HEK293 (cell line): ENCODE measurements around the gene LAPTM4A.
A peak's percentile ranks its signal among the peaks of the same experiment; 100 is the strongest.

Experiments
- CTCF ChIA-PET: fragments of 350-600 bp; formaldehyde crosslinking; extraction: SDS; loops from one replicate; lab custom pipeline; 2021; ENCODE audit warnings: antibody characterized with exemption; lab: Yijun Ruan, JAX
- POLR2A ChIA-PET: fragments of 300-600 bp; formaldehyde crosslinking; extraction: SDS; loops from one replicate; lab custom pipeline; 2020; ENCODE audit warnings: antibody characterized with exemption, inconsistent platforms; lab: Yijun Ruan, JAX
- H3K27ac ChIP-seq: fragments of 200-500 bp; sonication (Bioruptor generic); 2 replicates; pipeline ENCODE4 v1.5.1; 2014; ENCODE audit warnings: low read depth, low read length, control low read depth, inconsistent platforms; ENCODE audit errors: extremely low read depth
- H3K36me3 ChIP-seq, 2 experiments: fragments of 200-500 bp in 1 of 2; sonication (Bioruptor generic) in 1 of 2; 1 replicate in 1 of 2; 2 replicates in 1 of 2; pipeline ENCODE4 v1.5.1; 2014 to 2017; ENCODE audit warnings: inconsistent platforms in 2 of 2, low read length in 2 of 2; ENCODE audit not compliant: control insufficient read depth in 2 of 2, insufficient read depth in 1 of 2
- H3K4me1 ChIP-seq: fragments of 200-500 bp; sonication (Bioruptor generic); 2 replicates; pipeline ENCODE4 v1.5.1; 2014; ENCODE audit warnings: mild to moderate bottlenecking, low read length, inconsistent platforms; ENCODE audit not compliant: control insufficient read depth, insufficient read depth
- H3K4me3 ChIP-seq: 2 replicates; pipeline ENCODE4 v1.5.1; 2011; ENCODE audit warnings: low read depth, mild to moderate bottlenecking, control low read depth, low read length, moderate library complexity
- H3K9me3 ChIP-seq: fragments of 200-500 bp; sonication (Bioruptor generic); 2 replicates; pipeline ENCODE4 v1.5.1; 2014; ENCODE audit warnings: low read depth, low read length, inconsistent platforms; ENCODE audit not compliant: control insufficient read depth, insufficient read depth
- SP7 ChIP-seq: fragments of 450-650 bp; formaldehyde crosslinking; IDR thresholded peaks from 2 replicates; pipeline ENCODE4 v1.5.1; 2016; ENCODE audit warnings: missing biosample characterization, missing genetic modification characterization
- WT1 ChIP-seq: fragments of 450-650 bp; formaldehyde crosslinking; IDR thresholded peaks from 2 replicates; pipeline ENCODE4 v1.5.1; 2016; ENCODE audit warnings: missing biosample characterization, missing genetic modification characterization
- ZNF155 ChIP-seq: fragments of 450-650 bp; formaldehyde crosslinking; IDR thresholded peaks from 2 replicates; pipeline ENCODE4 v1.5.1; 2016; ENCODE audit warnings: missing biosample characterization, missing genetic modification characterization
- ZNF24 ChIP-seq: fragments of 450-650 bp; formaldehyde crosslinking; IDR thresholded peaks from 2 replicates; pipeline ENCODE4 v1.5.1; 2016; ENCODE audit warnings: missing biosample characterization, missing genetic modification characterization
- ZNF335 ChIP-seq: fragments of 450-650 bp; formaldehyde crosslinking; conservative IDR thresholded peaks from 2 replicates; pipeline ENCODE4 v1.5.1; 2016; ENCODE audit warnings: missing biosample characterization, missing genetic modification characterization
- ZNF341 ChIP-seq: fragments of 450-650 bp; formaldehyde crosslinking; IDR thresholded peaks from 2 replicates; pipeline ENCODE4; 2016; ENCODE audit warnings: low read depth, missing biosample characterization, missing genetic modification characterization
- ZNF350 ChIP-seq: fragments of 450-650 bp; formaldehyde crosslinking; IDR thresholded peaks from 2 replicates; pipeline ENCODE4 v1.5.0; 2017; ENCODE audit warnings: missing biosample characterization, mild to moderate bottlenecking, missing genetic modification characterization
- ZNF366 ChIP-seq: fragments of 450-650 bp; formaldehyde crosslinking; conservative IDR thresholded peaks from 2 replicates; pipeline ENCODE4 v1.5.1; 2016; ENCODE audit warnings: missing biosample characterization, missing genetic modification characterization
- ZNF510 ChIP-seq: fragments of 450-650 bp; formaldehyde crosslinking; IDR thresholded peaks from 2 replicates; pipeline ENCODE4 v1.5.1; 2018; ENCODE audit warnings: mild to moderate bottlenecking, missing genetic modification characterization, missing biosample characterization; ENCODE audit not compliant: insufficient replicate concordance
- ZNF610 ChIP-seq: fragments of 450-650 bp; formaldehyde crosslinking; IDR thresholded peaks from 2 replicates; pipeline ENCODE4 v1.5.1; 2016; ENCODE audit warnings: missing biosample characterization, missing genetic modification characterization, borderline replicate concordance
- ZNF843 ChIP-seq: fragments of 450-650 bp; formaldehyde crosslinking; IDR thresholded peaks from 2 replicates; pipeline ENCODE4 v1.5.1; 2016; ENCODE audit warnings: missing biosample characterization, missing genetic modification characterization
- TF ChIP-seq, protein P1 (sequence below): fragments of 450-650 bp; formaldehyde crosslinking; IDR thresholded peaks from 2 replicates; pipeline ENCODE4 v1.5.1; 2016; ENCODE audit warnings: missing biosample characterization, missing genetic modification characterization
- TF ChIP-seq, protein P2 (sequence below): fragments of 450-650 bp; formaldehyde crosslinking; IDR thresholded peaks from 2 replicates; pipeline ENCODE4 v1.5.1; 2016; ENCODE audit warnings: missing biosample characterization, missing genetic modification characterization
- TF ChIP-seq, protein P3 (sequence below): fragments of 450-650 bp; formaldehyde crosslinking; IDR thresholded peaks from 2 replicates; pipeline ENCODE4 v1.5.1; 2016; ENCODE audit warnings: missing biosample characterization, missing genetic modification characterization
- TF ChIP-seq, protein P4 (sequence below): fragments of 450-650 bp; formaldehyde crosslinking; IDR thresholded peaks from 2 replicates; pipeline ENCODE4 v1.5.1; 2016; ENCODE audit warnings: missing biosample characterization, missing genetic modification characterization

Gene LAPTM4A

DNA sequence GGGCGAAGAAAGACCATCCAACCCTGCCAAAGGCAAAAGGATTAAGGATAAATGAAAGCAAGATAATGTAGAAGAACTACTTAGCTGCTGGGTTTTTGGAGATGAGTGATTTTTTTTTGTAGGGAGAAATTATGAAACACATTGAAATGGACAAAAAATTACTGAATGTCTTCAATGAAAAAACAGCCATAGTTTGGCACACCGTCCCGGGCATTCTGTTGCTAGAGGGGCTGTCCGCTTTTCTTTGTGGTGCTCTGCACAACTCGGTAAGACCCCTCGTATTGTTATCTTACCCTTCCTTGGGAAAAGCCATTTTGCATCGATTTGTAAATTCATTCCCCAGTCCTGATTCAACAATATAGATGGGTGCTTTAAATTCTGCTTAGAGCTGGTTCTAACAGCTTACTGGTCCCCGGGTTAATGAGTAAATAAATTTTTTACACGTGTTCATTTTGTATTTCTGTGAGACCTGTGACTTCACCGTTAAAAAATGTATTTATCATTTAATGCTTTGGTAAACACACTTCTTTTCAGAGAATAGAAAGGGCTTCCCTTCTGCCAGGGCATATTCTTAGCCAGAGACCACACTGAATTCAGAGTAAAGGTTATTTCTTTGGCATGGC lies 912 bp upstream of the LAPTM4A start:
- Histone ChIP-seq H3K27ac (peak overlapping the region; percentile 83; the same call in 1 of the 2 replicates), H3K4me1 (peaks cover 7% of the 10 kb centered on the region), H3K4me3 (peak overlapping the region; percentile 75), H3K9me3 (no peaks in the 10 kb centered on the region), H3K36me3 (no peaks in the 10 kb centered on the region)
- ChIA-PET POLR2A (interaction anchor here (1.0 to 2.1 kb wide), 5 partner anchors 11 to 395 kb away, joined by 3 to 11 read pairs (median 5); partner anchors contain the start of genes RHOB and WDR35), CTCF (interaction anchor here (0.5 to 3.2 kb wide), 6 partner anchors 18 to 45 kb away, joined by 3 to 14 read pairs (median 3); no protein-coding TSS in a partner anchor)
- TF ChIP-seq, protein P1, sequence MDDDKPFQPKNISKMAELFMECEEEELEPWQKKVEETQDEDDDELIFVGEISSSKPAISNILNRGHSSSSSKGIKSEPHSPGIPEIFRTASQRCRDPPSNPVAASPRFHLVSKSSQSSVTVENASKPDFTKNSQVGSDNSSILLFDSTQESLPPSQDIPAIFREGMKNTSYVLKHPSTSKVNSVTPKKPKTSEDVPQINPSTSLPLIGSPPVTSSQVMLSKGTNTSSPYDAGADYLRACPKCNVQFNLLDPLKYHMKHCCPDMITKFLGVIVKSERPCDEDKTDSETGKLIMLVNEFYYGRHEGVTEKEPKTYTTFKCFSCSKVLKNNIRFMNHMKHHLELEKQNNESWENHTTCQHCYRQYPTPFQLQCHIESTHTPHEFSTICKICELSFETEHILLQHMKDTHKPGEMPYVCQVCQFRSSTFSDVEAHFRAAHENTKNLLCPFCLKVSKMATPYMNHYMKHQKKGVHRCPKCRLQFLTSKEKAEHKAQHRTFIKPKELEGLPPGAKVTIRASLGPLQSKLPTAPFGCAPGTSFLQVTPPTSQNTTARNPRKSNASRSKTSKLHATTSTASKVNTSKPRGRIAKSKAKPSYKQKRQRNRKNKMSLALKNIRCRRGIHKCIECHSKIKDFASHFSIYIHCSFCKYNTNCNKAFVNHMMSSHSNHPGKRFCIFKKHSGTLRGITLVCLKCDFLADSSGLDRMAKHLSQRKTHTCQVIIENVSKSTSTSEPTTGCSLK (tag by site-specific recombination), result no peak
- TF ChIP-seq ZNF610 (tag by site-specific recombination) (no peak), ZNF24 (tag by site-specific recombination) (0 out of 2 replicates have a peak, but pooled peaks have one; percentile 8), WT1 (no peak), SP7 (no peak; the same call in 1 of the 2 replicates), ZNF350 (no peak), ZNF335 (peak; percentile 44; the same call in 1 of the 2 replicates), ZNF341 (tag by site-specific recombination) (0 out of 2 replicates have a peak, but pooled peaks have one; percentile 19), ZNF155 (no peak), ZNF510 (no peak), ZNF843 (0 out of 2 replicates have a peak, but pooled peaks have one; percentile 14), ZNF366 (tag by site-specific recombination) (0 out of 2 replicates have a peak, but pooled peaks have one; percentile 8)
- TF ChIP-seq, protein P2, sequence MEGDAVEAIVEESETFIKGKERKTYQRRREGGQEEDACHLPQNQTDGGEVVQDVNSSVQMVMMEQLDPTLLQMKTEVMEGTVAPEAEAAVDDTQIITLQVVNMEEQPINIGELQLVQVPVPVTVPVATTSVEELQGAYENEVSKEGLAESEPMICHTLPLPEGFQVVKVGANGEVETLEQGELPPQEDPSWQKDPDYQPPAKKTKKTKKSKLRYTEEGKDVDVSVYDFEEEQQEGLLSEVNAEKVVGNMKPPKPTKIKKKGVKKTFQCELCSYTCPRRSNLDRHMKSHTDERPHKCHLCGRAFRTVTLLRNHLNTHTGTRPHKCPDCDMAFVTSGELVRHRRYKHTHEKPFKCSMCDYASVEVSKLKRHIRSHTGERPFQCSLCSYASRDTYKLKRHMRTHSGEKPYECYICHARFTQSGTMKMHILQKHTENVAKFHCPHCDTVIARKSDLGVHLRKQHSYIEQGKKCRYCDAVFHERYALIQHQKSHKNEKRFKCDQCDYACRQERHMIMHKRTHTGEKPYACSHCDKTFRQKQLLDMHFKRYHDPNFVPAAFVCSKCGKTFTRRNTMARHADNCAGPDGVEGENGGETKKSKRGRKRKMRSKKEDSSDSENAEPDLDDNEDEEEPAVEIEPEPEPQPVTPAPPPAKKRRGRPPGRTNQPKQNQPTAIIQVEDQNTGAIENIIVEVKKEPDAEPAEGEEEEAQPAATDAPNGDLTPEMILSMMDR (tag by site-specific recombination), result no peak
- TF ChIP-seq, protein P3, sequence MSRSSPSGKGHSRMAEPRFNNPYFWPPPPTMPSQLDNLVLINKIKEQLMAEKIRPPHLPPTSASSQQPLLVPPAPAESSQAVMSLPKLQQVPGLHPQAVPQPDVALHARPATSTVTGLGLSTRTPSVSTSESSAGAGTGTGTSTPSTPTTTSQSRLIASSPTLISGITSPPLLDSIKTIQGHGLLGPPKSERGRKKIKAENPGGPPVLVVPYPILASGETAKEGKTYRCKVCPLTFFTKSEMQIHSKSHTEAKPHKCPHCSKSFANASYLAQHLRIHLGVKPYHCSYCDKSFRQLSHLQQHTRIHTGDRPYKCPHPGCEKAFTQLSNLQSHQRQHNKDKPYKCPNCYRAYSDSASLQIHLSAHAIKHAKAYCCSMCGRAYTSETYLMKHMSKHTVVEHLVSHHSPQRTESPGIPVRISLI (tag by site-specific recombination), result 0 out of 2 replicates have a peak, but pooled peaks have one; percentile 15
- TF ChIP-seq, protein P4, sequence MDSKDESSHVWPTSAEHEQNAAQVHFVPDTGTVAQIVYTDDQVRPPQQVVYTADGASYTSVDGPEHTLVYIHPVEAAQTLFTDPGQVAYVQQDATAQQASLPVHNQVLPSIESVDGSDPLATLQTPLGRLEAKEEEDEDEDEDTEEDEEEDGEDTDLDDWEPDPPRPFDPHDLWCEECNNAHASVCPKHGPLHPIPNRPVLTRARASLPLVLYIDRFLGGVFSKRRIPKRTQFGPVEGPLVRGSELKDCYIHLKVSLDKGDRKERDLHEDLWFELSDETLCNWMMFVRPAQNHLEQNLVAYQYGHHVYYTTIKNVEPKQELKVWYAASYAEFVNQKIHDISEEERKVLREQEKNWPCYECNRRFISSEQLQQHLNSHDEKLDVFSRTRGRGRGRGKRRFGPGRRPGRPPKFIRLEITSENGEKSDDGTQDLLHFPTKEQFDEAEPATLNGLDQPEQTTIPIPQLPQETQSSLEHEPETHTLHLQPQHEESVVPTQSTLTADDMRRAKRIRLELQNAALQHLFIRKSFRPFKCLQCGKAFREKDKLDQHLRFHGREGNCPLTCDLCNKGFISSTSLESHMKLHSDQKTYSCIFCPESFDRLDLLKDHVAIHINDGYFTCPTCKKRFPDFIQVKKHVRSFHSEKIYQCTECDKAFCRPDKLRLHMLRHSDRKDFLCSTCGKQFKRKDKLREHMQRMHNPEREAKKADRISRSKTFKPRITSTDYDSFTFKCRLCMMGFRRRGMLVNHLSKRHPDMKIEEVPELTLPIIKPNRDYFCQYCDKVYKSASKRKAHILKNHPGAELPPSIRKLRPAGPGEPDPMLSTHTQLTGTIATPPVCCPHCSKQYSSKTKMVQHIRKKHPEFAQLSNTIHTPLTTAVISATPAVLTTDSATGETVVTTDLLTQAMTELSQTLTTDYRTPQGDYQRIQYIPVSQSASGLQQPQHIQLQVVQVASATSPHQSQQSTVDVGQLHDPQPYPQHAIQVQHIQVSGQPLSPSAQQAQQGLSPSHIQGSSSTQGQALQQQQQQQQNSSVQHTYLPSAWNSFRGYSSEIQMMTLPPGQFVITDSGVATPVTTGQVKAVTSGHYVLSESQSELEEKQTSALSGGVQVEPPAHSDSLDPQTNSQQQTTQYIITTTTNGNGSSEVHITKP (tag by site-specific recombination), result 0 out of 2 replicates have a peak, but pooled peaks have one; percentile 30
